SK-N-SH treated with all-trans-retinoic acid at 6 μM for 48 hours (cell line): ENCODE results near the gene TMA7B.

Source experiments
- ARNTL ChIP-seq: fragments of 450-650 bp; formaldehyde crosslinking; IDR thresholded peaks from 2 replicates; pipeline ENCODE4 v1.5.0; 2020; ENCODE audit warnings: low read depth, mild to moderate bottlenecking, moderate library complexity, borderline replicate concordance
- PATZ1 ChIP-seq: fragments of 250-450 bp; sonication (Bioruptor Pico); IDR thresholded peaks from 2 replicates; pipeline ENCODE4 v1.8.0; 2020; ENCODE audit warnings: mild to moderate bottlenecking, moderate library complexity, borderline replicate concordance
- RARB ChIP-seq: fragments of 250-450 bp; sonication (Bioruptor Pico); IDR thresholded peaks from 2 replicates; pipeline ENCODE4 v1.8.0; 2021; ENCODE audit warnings: mild to moderate bottlenecking, moderate library complexity
- ZFP3 ChIP-seq: fragments of 250-450 bp; sonication (Bioruptor Pico); IDR thresholded peaks from 2 replicates; pipeline ENCODE4 v1.5.0; 2020; ENCODE audit warnings: mild to moderate bottlenecking, moderate library complexity
- ZFP30 ChIP-seq: fragments of 450-650 bp; formaldehyde crosslinking; IDR thresholded peaks from 2 replicates; pipeline ENCODE4 v1.5.0; 2022; ENCODE audit warnings: mild to moderate bottlenecking, moderate library complexity
- ZNF70 ChIP-seq: fragments of 450-650 bp; formaldehyde crosslinking; IDR thresholded peaks from 2 replicates; pipeline ENCODE4 v1.5.0; 2020; ENCODE audit warnings: mild to moderate bottlenecking, moderate library complexity
- ZNF8 ChIP-seq: fragments of 450-650 bp; formaldehyde crosslinking; IDR thresholded peaks from 2 replicates; pipeline ENCODE4 v1.5.0; 2020; ENCODE audit warnings: mild to moderate bottlenecking, moderate library complexity

DNA sequence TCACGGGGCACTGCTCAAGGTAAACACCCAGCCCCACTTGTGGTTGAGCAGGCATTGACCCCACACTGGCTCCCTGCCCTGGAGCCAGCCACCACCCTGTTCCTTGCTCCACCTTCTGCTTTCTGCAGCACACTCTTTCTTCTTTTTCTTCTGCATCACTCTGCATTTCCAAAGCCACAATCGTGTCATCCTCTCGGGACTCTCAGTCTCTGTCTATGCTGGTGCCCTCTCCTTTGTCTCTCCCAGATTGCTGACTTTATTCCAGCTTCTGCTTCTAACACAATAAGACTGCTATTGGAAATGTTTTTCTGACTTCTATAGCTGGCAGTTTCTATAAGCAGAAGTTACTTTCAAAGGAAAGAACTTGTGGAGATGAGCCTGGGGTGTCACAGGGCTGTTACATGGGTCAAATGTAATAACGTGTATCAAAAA, 44.9 kb upstream of the TMA7B start:
- TF ChIP-seq RARB (CRISPR knock-in tag) = no peak
- TF ChIP-seq ZNF8 (CRISPR knock-in tag) = no peak
- no peak for TF ChIP-seq ZFP3 (CRISPR knock-in tag)
- no peak for TF ChIP-seq ZFP30 (CRISPR knock-in tag)
- TF ChIP-seq ARNTL (CRISPR knock-in tag) = no peak
- no peak for TF ChIP-seq PATZ1 (CRISPR knock-in tag)
- TF ChIP-seq ZNF70 (CRISPR knock-in tag) = no peak
